Panc1 (cell line): ENCODE measurements around the gene CAPN10. TPM values are rescaled to one million over a fixed set of nuclear protein-coding genes. Genes with fewer than 3 reads are reported as not detected.

Experiments
- ATAC-seq: fragments of 200-7000 bp; cut with Tn5 transposase; 2 replicates; pipeline ENCODE4 v1.9.1; 2020; ENCODE audit warnings: mild to moderate bottlenecking, moderate library complexity
- BruUV-seq: library from RNA; stranded (reverse); fragments of 400-500 nt; replicated peaks from 2 replicates; lab custom pipeline; 2021; lab: Mats Ljungman, UMichigan
- CTCF ChIA-PET: fragments of 300-600 bp; sonication (Branson Sonifier 250); formaldehyde crosslinking; loops from one replicate; lab custom pipeline; 2022; ENCODE audit warnings: antibody characterized with exemption; lab: Charles Lee
- POLR2A ChIA-PET: fragments of 300-600 bp; sonication (Branson Sonifier 250); formaldehyde crosslinking; loops from one replicate; lab custom pipeline; 2022; ENCODE audit warnings: antibody characterized with exemption; lab: Charles Lee
- DNase-seq: peaks from one replicate; pipeline ENCODE4 v3.0.0-alpha.2; 2010; ENCODE audit warnings: low read depth, low spot score
- H3K27ac ChIP-seq: 2 replicates; pipeline ENCODE4 v1.5.1; 2011; ENCODE audit warnings: mild to moderate bottlenecking, low read length, inconsistent platforms
- H3K27me3 ChIP-seq: fragments of 200-500 bp; sonication (Bioruptor generic); 2 replicates; pipeline ENCODE4 v1.6.0; 2014; ENCODE audit warnings: low read length, inconsistent platforms; ENCODE audit not compliant: control insufficient read depth, insufficient read depth
- H3K36me3 ChIP-seq: fragments of 200-500 bp; sonication (Bioruptor generic); 2 replicates; pipeline ENCODE4 v1.5.1; 2014; ENCODE audit warnings: inconsistent platforms, mild to moderate bottlenecking, low read length, moderate library complexity; ENCODE audit not compliant: control insufficient read depth, insufficient read depth
- H3K4me1 ChIP-seq: 2 replicates; pipeline ENCODE4 v1.5.1; 2011; ENCODE audit warnings: inconsistent platforms, mild to moderate bottlenecking, low read length, moderate library complexity; ENCODE audit not compliant: control insufficient read depth, insufficient read depth
- H3K4me3 ChIP-seq, 2 experiments: 2 replicates each; pipeline ENCODE4 v1.5.1; 2011 to 2012; ENCODE audit warnings: low read depth in 2 of 2, low read length in 2 of 2, mild to moderate bottlenecking in 2 of 2, inconsistent platforms in 1 of 2, moderate library complexity in 1 of 2
- H3K9me3 ChIP-seq: fragments of 200-500 bp; sonication (Bioruptor generic); 2 replicates; pipeline ENCODE4 v1.5.1; 2014; ENCODE audit warnings: low read depth, mild to moderate bottlenecking, inconsistent platforms, low read length, moderate library complexity; ENCODE audit not compliant: control insufficient read depth, insufficient read depth
- POLR2AphosphoS5 ChIP-seq: IDR thresholded peaks from 2 replicates; pipeline ENCODE4 v1.6.1; 2012; ENCODE audit warnings: mild to moderate bottlenecking, low read depth, low read length, moderate library complexity
- SIN3A ChIP-seq: IDR thresholded peaks from 2 replicates; pipeline ENCODE4 v1.6.1; 2012; ENCODE audit warnings: low read depth, mild to moderate bottlenecking, low read length, moderate library complexity, borderline replicate concordance; ENCODE audit not compliant: insufficient read depth
- TCF7L2 ChIP-seq: IDR thresholded peaks from 2 replicates; pipeline ENCODE4 v1.6.1; 2011; ENCODE audit warnings: mild to moderate bottlenecking, low read depth, low read length, inconsistent platforms
- in situ Hi-C: cut with HindIII; loops from 2 replicates; pipeline ENCODE4 v1.10.0; 2016; ENCODE audit warnings: low sequenced_read_pairs, low pct_unique_long_range_greater_than_20kb
- intact Hi-C: fragments of 100-400 bp; cut with micrococcal nuclease; formaldehyde crosslinking; loops from one replicate; pipeline ENCODE4 v1.10.0; 2022; ENCODE audit not compliant: unreplicated experiment
- total RNA-seq: library from RNA; stranded (reverse); gene quantifications from one replicate; pipeline ENCODE4 v1.2.1, GENCODE V29; 2021; ENCODE audit not compliant: unreplicated experiment
- TF ChIP-seq, protein P1 (sequence below), 2 experiments: IDR thresholded peaks; 2 replicates each; pipeline ENCODE4 v1.6.1; 2011 to 2012; ENCODE audit warnings: low read depth in 2 of 2, control low read depth in 1 of 2, low read length in 1 of 2, mild to moderate bottlenecking in 1 of 2, moderate library complexity in 1 of 2; ENCODE audit not compliant: insufficient read depth in 1 of 2
- TF ChIP-seq, protein P2 (sequence below): fragments of 450-650 bp; IDR thresholded peaks from 2 replicates; pipeline ENCODE4 v1.5.1; 2017; ENCODE audit warnings: mild to moderate bottlenecking

CAPN10 gene
- total RNA-seq, 1 experiment from 2014 or later, result 38.6 TPM

DNA sequence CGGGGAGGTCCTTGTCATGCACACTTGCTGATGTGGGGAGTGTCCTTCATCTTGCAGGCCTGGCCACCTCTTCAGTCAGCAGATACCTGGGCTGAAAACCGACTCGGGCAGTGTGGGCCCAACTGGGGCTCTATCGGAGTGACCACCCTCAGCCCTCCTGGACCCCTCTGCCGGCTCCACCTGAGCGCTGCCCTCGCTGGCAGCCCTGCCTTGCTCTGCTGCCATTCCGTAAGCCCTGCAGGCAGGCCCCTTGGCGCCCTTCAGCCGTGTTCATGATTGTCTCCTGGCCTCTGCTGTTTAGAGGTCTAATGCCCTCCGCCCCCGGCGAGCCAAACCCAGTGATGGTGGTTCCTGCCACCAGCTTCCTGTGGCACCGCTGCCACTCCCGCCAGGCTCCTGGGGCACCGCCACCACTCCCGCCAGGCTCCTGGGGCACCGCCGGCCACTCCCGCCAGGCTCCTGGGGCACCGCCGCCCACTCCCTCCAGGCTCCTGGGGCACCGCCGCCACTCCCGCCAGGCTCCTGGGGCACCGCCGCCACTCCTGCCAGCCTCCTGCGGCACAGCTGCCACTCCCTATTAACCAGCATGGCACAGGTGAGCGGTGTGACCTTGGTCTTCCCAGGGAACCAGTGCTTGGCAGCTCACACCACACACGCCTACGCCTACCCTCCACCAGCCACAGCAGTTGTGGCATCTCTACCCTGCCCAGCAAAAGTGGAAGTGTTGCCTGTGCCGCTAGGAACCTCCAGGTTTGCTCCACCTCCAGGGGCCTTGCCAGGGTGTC lies 15.9 kb downstream of the CAPN10 start:
- no TSS peak for BruUV-seq
- ChIA-PET POLR2A (interaction anchor here (0.6 kb wide), 1 partner anchor 500 kb away, joined by 3 read pairs; the partner anchor contains the start of gene MTERF4), CTCF (no interaction called here)
- TF ChIP-seq TCF7L2 (no peak), POLR2AphosphoS5 (no peak)
- no peaks in the 10 kb centered on the region for H3K9me3 ChIP-seq
- H3K27me3 ChIP-seq, result no peaks in the 10 kb centered on the region
- intact Hi-C loops, result no loop called here
- DNase-seq, result no peak
- H3K4me3 ChIP-seq, result no peak overlapping the region
- H3K4me1 ChIP-seq, result 0 out of 2 replicates have a peak, but pooled peaks cover 4% of the 10 kb centered on the region
- in situ Hi-C loops, result no loop called here
- H3K27ac ChIP-seq, result no peak overlapping the region
- H3K36me3 ChIP-seq, result no peaks in the 10 kb centered on the region
- no peak for ATAC-seq

DNA sequence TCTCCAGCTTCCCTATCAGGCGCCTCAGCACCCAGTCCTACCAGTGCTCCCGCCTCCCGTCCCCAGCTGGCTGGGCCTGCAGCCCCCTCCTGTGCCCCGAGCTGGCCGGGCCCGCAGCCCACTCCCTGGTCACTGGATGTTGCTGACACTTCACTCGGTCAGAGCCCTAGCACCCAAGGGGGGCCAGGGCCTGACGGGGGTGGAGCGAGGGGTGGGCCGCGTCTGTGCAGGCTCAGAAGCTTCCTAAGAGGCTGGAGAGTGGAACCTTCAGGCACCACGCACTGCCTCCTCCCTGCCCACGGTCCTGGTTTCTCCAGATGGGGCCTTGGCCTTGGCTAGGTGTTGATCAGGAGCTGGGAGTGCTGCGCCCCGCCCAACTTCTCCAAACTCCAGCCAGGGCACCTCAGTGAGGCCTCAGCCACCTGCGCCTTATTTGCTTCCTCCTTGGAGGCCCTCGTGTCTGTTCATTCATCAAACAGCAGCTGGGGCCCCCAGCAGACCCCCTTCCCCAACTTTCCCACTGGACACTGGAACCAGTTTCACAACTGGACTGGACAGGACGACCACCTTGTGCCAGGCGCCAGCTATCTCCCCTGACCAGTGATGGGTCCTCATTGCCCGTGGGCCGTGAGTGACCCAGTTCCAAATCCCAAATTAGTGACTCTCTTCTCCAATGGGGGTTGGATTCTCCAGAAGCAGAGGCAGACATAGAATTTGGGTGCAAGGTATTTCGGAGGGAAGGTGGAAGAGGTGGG lies 16.7 kb downstream of the CAPN10 start:
- BruUV-seq, result no TSS peak
- ATAC-seq, result no peak
- in situ Hi-C loops, result no loop called here
- POLR2A ChIA-PET, result no interaction called here
- no peaks in the 10 kb centered on the region for H3K9me3 ChIP-seq
- TF ChIP-seq POLR2AphosphoS5 (no peak), SIN3A (no peak), TCF7L2 (no peak)
- TF ChIP-seq, protein P1, sequence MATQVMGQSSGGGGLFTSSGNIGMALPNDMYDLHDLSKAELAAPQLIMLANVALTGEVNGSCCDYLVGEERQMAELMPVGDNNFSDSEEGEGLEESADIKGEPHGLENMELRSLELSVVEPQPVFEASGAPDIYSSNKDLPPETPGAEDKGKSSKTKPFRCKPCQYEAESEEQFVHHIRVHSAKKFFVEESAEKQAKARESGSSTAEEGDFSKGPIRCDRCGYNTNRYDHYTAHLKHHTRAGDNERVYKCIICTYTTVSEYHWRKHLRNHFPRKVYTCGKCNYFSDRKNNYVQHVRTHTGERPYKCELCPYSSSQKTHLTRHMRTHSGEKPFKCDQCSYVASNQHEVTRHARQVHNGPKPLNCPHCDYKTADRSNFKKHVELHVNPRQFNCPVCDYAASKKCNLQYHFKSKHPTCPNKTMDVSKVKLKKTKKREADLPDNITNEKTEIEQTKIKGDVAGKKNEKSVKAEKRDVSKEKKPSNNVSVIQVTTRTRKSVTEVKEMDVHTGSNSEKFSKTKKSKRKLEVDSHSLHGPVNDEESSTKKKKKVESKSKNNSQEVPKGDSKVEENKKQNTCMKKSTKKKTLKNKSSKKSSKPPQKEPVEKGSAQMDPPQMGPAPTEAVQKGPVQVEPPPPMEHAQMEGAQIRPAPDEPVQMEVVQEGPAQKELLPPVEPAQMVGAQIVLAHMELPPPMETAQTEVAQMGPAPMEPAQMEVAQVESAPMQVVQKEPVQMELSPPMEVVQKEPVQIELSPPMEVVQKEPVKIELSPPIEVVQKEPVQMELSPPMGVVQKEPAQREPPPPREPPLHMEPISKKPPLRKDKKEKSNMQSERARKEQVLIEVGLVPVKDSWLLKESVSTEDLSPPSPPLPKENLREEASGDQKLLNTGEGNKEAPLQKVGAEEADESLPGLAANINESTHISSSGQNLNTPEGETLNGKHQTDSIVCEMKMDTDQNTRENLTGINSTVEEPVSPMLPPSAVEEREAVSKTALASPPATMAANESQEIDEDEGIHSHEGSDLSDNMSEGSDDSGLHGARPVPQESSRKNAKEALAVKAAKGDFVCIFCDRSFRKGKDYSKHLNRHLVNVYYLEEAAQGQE (IDR thresholded peaks at IDR 0.05; ENCODE audit: insufficient read depth in 1 of 2, low read depth in 2 of 2, low read length in 1 of 2), result no peak
- TF ChIP-seq, protein P2, sequence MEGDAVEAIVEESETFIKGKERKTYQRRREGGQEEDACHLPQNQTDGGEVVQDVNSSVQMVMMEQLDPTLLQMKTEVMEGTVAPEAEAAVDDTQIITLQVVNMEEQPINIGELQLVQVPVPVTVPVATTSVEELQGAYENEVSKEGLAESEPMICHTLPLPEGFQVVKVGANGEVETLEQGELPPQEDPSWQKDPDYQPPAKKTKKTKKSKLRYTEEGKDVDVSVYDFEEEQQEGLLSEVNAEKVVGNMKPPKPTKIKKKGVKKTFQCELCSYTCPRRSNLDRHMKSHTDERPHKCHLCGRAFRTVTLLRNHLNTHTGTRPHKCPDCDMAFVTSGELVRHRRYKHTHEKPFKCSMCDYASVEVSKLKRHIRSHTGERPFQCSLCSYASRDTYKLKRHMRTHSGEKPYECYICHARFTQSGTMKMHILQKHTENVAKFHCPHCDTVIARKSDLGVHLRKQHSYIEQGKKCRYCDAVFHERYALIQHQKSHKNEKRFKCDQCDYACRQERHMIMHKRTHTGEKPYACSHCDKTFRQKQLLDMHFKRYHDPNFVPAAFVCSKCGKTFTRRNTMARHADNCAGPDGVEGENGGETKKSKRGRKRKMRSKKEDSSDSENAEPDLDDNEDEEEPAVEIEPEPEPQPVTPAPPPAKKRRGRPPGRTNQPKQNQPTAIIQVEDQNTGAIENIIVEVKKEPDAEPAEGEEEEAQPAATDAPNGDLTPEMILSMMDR, result no peak
- DNase-seq, result no peak
- H3K4me1 ChIP-seq, result 0 out of 2 replicates have a peak, but pooled peaks cover 4% of the 10 kb centered on the region
- no peaks in the 10 kb centered on the region for H3K27me3 ChIP-seq
- intact Hi-C loops, result no loop called here
- H3K27ac ChIP-seq, result no peak overlapping the region
- CTCF ChIA-PET, result no interaction called here
- no peaks in the 10 kb centered on the region for H3K36me3 ChIP-seq
- H3K4me3 ChIP-seq, result no peak overlapping the region
